AG09309 (cell line): Measurements from ENCODE around the gene TXNL4A.

ENCODE experiments used
- DNase-seq: peaks from one replicate; pipeline ENCODE4 v3.0.0-alpha.2; 2010; ENCODE audit warnings: low read depth
- H3K4me3 ChIP-seq: 2 replicates; pipeline ENCODE4 v1.5.1; 2011; ENCODE audit warnings: mild to moderate bottlenecking, low read depth, low read length, moderate library complexity; ENCODE audit not compliant: control insufficient read depth
- TF ChIP-seq, protein P1 (sequence below): IDR thresholded peaks from 2 replicates; pipeline ENCODE4 v1.5.1; 2011; ENCODE audit warnings: mild to moderate bottlenecking, low read depth, low read length, inconsistent platforms; ENCODE audit not compliant: insufficient read depth, control insufficient read depth; ENCODE audit errors: missing control alignments

The TXNL4A gene

DNA sequence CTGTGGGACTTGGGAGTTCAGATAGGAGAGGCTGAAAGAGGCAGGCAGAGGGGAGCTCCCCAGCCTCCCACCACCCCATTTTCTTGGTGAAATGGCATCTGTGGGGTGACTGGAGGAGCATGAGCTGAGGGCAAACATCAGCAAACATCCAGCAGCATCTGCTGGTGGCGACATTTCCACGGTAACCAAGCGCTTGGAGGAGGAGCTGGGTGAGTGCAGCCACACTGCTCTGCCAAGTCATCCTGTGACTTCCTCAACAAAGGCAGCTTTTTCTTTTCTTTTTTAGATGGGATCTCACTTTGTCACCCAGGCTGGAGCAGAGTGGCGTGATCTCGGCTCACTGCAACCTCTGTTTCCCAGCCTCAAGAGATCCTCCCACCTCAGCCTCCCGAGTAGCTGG lies 5.6 kb downstream of the TXNL4A start:
- TF ChIP-seq, protein P1, sequence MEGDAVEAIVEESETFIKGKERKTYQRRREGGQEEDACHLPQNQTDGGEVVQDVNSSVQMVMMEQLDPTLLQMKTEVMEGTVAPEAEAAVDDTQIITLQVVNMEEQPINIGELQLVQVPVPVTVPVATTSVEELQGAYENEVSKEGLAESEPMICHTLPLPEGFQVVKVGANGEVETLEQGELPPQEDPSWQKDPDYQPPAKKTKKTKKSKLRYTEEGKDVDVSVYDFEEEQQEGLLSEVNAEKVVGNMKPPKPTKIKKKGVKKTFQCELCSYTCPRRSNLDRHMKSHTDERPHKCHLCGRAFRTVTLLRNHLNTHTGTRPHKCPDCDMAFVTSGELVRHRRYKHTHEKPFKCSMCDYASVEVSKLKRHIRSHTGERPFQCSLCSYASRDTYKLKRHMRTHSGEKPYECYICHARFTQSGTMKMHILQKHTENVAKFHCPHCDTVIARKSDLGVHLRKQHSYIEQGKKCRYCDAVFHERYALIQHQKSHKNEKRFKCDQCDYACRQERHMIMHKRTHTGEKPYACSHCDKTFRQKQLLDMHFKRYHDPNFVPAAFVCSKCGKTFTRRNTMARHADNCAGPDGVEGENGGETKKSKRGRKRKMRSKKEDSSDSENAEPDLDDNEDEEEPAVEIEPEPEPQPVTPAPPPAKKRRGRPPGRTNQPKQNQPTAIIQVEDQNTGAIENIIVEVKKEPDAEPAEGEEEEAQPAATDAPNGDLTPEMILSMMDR: no peak
- no peak for DNase-seq
- H3K4me3 ChIP-seq: no peak overlapping the region

DNA sequence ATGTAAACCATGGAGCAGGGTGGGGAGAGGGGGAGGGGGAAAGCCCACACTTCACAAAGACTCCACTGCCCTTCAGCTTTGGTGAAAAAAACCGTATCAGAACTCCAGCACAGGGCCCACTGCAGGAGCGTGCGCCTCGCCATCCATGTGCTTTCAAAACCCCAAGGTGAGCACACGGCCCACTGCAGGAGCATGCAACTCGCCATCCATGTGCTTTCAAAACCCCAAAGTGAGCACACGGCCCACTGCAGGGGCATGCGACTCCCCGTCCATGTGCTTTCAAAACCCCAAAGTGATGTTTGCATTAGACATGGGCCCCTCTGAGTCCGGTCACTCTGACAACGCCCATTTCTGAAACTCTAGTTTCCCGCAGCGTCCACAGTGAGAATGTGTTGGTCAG lies 7.8 kb downstream of the TXNL4A start:
- TF ChIP-seq, protein P1: no peak
- no peak overlapping the region for H3K4me3 ChIP-seq
- no peak for DNase-seq

DNA sequence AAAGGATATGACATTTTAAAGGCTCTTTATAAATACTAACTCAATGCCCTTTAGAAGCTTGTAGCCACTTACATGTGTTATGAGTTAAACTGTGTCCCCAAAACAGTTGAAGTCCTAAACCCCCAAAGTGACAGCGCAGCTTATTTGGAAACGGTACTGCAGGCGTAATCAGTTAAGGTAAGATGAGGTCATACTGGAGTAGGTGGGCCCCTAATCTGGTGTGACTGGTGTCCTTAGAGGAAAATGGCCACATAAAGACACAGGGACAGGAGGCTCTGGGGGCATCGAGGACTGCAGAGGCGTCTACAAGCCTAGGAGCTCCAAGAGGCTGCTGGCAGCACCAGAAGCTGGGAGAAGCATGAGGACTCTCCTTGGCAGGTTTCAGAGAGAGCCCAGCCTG lies 8.5 kb downstream of the TXNL4A start:
- no peak overlapping the region for H3K4me3 ChIP-seq
- TF ChIP-seq, protein P1: no peak
- DNase-seq: no peak

DNA sequence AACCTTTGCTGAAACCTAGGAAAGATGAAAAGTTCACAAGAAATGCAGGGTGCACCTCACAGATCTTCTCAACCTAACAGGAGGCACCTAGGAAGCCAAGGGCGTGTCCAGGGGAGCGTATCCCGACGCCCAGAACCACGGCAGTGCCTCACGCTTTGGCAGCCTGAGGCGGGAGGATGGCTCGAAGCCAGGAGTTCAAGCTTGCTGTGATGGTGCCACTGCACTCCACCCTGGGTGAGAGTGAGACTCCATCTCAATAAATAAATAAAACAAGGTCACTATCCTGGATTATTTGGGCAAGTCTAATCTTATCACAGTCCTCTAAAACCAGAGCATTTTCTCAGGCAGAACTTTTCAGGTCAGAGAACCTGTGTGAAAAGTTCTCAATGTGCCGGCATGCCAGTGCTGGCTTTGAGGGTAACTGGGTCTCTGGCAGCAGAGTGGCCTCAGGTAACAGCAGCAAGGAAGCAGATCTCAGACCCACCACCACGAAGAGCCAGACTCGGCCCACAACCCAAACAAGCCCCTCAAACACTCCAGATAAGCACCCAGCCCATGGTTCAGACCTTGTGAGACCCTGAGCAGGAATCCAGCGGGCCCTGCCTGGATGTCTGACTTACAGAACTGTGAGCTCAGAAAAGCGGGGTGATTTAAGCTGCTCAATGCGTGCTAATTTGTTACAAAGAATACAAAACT lies 12.2 kb downstream of the TXNL4A start:
- TF ChIP-seq, protein P1: no peak
- no peak overlapping the region for H3K4me3 ChIP-seq
- no peak for DNase-seq

DNA sequence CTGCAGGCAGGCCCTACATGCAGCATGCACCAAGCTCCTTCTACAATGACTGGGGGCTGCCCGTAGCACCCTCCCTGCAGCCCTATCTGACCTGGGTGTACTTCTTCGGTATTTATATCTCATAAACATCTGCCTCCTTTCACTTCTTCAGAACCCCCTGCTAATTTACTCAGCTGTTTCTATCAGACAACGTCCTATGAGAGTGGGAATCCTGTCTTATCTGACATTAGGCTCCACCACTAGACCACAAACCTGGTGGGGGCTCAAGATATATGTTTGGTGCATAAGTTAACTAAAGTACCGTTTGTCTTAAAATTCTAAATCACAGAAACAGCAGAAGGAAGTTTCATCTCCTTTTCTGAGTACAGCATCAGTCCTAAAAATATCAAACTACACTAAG lies 13.3 kb downstream of the TXNL4A start:
- no peak for DNase-seq
- TF ChIP-seq, protein P1: no peak
- no peak overlapping the region for H3K4me3 ChIP-seq

DNA sequence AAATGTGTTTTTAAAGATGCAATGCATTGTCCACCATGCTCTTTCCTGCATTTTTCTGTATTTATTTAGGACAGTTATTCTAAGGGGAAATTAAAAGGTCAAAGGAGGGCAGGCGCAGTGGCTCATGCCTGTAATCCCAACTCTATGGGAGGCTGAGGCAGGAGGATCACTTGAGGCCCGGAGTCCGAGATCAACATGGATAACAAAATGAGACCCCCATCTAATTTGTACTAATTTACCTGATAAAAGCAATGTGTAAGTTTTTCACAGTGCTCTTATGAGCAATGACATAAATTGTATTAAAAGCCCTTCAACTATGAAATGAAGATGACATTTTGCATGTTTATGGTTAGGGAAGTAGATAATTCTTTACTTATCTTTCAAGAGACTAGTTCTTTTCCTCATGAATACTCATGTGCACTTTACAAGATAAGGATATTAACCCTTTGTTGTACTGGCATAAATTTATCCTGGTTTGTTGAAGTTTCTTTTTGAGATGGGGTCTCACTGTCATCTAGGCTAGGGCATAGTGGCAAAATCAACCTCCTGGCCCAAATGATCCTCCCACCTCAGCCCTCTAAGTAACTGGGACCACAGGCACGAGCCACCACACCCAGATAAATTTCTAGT lies 14.2 kb downstream of the TXNL4A start:
- H3K4me3 ChIP-seq: no peak overlapping the region
- DNase-seq: no peak
- TF ChIP-seq, protein P1: no peak

DNA sequence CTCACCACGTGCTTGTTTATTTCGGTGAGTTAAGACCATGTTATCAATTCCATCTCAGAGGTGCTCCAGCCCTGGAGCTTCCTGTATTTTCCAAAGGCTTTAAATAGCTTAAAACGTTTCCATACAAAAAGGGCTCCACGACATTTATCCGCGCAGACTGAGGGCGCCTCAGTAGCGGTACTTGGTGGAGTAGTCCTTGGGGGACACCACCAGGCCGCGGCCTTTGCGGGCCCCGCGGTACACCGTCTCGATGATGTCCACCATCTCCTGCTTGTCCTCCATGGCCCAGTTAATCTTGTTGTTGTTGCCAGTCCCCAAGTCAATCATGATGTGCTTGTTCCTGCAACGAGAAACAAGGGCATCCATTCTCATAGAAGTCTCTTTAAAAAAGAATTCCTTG lies 14.8 kb downstream of the TXNL4A start:
- H3K4me3 ChIP-seq: no peak overlapping the region
- TF ChIP-seq, protein P1: no peak
- no peak for DNase-seq
